ENCODE measurements around the gene CCDC40.

CCDC40 gene

GRCh38 chr17:79997011-79997660 is 39.3 kb upstream of the CCDC40 start:
- peak; percentile 31 to 59 for DNase-seq (ENCODE audit: extremely low read depth in 1 of 2, low read depth in 1 of 2)

GRCh38 chr17:80000136-80000535 is 36.3 kb upstream of the CCDC40 start:
- DNase-seq (ENCODE audit: extremely low read depth in 1 of 2, low read depth in 1 of 2), result no peak

DNA sequence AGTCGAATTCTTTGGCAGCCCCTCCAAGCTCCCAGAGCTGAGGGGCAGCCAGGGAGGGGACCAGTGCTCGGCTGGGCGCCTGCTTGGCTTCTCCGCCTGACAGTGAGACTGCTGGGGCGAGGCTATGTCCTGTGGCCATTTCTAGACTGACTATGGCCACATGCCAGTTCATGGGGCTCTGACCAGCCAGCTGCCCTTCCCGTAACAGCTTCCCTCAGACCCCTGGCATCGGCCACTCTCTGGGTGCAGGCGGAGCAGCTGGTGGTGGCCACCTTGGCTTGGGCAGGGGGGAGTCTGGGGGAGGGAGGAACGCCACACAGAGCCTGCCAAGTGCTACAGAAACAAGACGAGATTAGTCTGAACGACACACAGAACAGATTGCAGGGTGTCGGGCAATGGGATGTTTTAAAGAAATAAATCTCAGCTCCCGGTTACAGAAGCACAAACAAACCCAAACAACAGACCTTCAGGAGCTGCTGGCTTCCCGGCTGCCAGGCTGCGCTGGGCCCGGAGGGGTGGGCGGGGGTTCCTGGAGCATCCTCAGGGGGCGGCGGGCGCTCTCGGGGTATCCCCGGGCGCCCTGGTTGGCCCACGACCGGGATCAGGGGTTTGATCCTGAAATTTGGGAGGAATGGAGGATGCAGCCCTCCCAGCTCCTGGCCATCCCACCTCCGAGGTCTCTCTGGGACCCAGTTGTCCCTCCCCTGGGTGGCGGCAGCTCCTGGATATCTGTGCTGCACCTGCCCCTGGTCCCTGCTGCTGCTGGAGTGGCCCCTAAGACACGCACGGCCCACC is 35.3 kb upstream of the CCDC40 start:
- no peak for DNase-seq (ENCODE audit: extremely low read depth in 1 of 2, low read depth in 1 of 2)

GRCh38 chr17:80002070-80002641 is 34.3 kb upstream of the CCDC40 start:
- DNase-seq (ENCODE audit: extremely low read depth in 1 of 2, low read depth in 1 of 2), result no peak

DNA sequence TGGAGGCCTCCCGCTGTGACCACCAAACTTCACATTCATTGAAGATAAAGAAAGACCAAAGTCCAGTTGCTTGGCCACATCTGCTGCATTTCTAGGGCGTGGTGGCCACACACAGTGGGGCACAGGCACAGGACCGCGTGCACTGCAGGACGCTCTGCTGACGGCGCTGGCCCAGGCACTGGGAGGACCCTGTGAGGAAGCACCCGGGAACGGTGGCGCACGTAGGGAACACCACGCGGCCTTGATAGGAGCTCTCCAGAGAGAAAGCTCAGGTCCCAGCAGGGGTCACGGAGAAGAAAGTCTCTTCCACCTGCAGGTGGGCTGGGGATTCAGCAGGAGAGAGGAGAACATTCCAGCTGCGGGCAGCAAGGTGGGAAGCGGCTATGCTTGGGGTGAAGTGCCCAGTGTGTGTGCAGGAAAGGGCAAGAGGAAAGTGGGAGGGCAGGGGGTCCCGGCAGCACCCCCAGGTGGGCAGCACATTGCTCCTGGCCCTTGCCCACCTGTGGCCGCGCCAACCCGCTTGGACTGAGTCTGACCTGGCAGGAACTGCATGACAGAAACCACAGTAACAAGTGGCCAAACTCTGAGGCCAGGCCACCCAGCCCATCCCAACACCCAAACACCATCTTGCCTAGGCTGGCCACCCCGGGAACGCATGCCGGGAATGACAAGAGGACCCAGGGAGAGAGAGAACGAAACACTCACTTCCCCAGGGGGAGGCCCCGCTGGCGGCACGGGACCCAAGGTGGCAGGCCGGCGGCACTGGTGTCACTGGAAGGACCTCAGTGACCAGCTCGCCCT is 33.6 kb upstream of the CCDC40 start:
- DNase-seq (ENCODE audit: extremely low read depth in 1 of 2, low read depth in 1 of 2), result no peak

- no peak for DNase-seq (ENCODE audit: extremely low read depth in 1 of 2, low read depth in 1 of 2)
Observed at GRCh38 chr17:80003969-80004368, 32.5 kb upstream of the CCDC40 start.

DNA sequence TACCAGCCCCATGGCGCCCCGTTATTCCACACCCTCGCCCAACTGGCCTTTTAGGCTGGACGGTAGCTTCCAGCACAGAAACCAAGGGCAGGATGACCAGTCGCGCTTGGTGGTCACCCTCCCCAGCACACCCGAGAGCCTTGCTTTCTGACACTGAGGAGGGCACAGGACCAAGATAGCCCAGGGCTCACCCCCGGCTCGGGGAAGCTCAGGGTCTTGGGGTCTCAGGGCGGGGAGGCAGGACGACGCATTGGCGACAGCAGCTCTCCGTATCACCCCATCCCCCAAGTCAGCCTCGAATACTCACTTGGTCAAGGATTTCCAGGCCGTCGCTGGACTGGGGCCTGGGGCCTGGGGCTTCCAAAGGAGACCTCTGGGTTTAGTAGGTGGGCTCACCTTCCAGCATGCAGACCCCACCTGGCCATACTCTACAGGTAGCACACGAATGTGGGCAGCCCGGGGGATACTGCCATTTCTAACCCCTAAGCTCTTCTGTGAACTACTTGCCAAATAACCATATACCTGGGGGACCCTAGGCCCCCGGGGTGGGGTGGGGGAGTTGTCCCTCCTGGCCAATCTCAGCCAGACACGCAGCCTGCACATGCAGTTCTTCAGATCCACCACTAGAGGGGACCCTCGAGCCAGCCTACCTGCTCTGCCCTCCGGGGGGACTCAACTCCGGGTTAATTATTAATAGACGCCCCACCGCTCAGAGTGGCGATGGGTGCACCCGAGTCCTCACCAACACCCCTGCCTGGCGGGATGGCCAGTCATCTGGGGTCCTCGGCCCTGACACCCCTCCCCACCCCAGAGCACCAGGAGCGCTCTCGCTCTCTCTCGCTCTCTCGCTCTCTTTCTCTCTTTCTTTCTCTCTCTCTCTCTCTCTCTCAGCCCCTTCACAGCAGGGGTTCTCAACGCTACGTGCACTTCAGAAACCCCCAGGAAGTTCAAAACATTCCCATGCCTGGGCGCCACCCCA is 30.8 kb upstream of the CCDC40 start:
- peak in 1 of 2 donors; percentile 33 for DNase-seq (ENCODE audit: extremely low read depth in 1 of 2, low read depth in 1 of 2)

GRCh38 chr17:80006339-80006720 is 30.1 kb upstream of the CCDC40 start:
- DNase-seq (ENCODE audit: extremely low read depth in 1 of 2, low read depth in 1 of 2), result no peak

DNA sequence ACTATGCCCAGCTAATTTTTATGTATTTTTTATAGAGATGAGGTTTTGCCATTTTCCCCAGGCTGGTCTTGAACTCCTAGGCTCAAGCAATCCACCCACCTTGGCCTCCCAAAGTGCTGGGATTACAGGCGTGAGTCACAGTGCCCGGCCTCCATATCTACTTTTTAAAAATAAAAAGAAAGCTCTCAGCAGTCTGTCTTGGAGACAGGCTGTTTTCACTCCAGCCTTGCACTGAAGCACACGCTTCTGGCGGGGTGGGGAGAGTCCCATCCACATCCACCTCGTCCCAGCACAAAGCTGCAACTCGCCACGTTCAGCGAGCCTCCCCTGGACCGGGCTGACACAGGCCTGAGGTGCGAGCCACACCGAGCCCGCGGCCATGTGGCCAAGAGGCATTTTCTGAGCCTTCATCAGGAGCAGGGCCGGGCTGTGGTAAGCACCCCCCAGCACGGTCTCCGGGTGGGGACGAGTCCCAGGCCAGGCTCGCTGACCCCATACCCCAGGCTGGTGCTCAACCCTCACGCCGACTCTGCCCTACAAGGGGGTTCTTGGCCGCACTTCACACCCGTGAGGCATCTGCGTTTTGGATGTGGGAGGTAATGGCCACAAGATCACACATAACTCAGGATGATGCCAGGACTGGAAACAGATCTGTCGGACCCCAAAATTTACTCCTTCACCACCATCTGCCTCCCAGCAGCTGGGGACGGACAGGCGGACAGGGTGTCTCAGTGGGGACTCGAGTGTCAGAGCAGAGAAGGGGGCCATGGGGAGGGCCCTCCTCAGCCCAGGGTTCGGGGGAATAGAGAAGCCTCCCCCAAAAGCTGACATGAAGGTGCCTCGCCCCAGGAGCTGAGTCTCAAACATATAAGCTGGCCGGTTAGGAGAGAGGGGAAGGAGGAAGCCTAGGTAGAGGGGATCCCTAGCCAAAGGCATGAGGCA is 29.4 kb upstream of the CCDC40 start:
- DNase-seq (ENCODE audit: extremely low read depth in 1 of 2, low read depth in 1 of 2), result no peak

- DNase-seq (ENCODE audit: extremely low read depth in 1 of 2, low read depth in 1 of 2), result no peak
Observed at GRCh38 chr17:80007939-80008338, 28.5 kb upstream of the CCDC40 start.

- DNase-seq (ENCODE audit: extremely low read depth in 1 of 2, low read depth in 1 of 2), result peak; percentile 56 to 75
Observed at GRCh38 chr17:80008383-80008840, 28.0 kb upstream of the CCDC40 start.

DNA sequence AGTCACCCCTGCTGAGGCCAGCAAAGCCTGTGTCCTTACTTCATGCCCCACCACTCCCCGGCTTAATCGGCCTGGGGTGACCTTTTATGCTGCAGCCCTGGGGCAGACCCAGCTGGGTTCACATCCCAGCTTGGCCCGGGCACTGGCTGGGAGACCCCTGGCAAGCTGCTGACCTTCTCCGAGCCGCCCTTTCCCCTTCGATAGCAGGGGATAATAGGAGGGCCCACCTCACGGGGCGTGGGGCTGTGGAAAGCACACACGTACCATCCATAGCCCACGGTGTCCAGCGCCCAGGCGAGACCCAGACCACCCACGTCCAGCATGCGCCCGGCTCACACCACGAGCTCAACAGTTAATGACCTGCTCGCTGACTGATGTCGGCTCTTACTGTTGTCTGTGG is 27.6 kb upstream of the CCDC40 start:
- no peak for DNase-seq (ENCODE audit: extremely low read depth in 1 of 2, low read depth in 1 of 2)

- no peak for DNase-seq (ENCODE audit: extremely low read depth in 1 of 2, low read depth in 1 of 2)
Observed at GRCh38 chr17:80009391-80010282, 26.8 kb upstream of the CCDC40 start.

DNA sequence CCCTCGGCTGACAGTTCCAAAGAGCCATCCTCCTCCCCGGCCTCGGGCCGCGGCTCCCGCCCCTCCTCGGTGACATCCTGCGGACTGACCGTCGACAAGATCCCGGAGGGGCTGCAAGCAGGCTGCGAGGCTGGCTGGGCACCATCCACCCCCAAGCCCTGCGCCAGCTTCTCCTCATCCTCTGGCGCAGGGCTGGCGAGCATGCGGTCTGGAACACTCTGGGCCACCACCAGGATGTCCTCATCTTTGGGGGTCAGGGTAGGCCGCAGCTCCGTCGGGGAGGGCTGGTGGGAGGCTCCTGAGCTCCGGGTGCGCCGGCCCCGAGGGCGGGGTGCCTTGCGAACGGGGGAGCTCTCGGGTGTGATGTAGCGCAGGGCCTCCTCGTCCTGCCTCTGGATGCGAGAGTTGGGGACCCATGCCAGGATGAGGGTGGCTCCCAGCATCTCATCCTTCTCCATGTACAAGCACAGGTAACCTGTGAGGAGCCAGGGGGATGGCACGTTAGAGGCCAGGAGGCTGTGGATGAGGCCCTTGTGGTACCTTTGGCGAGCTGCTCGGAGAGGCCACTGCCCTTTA is 26.1 kb upstream of the CCDC40 start:
- DNase-seq (ENCODE audit: extremely low read depth in 1 of 2, low read depth in 1 of 2), result no peak

DNA sequence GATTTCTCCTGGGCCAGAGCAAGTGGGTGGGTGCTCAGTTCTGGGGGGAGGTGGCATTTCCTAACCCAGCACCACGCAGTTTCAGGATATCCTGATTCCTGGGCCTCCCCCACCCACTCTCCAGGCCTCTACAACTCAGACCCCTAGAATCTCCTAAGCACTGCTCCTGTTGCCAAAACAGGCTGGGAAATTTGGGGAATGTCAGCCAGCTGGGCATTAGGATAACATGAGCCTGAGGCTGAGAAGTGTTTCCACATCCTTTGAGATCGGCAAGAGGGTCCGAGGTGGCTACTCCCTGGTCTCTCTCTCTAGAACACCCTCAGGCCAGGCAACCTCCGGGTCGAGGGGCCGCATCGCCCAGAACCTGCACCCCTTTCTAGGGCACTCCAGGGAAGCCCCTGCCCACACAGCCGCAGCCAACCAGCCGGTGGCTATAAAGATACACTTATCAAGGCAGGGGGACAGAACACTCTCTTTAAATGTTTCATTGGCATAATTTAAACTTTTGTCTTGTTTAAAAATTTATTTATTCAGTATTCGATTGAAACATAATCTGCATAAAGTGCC is 24.4 kb upstream of the CCDC40 start:
- no peak for DNase-seq (ENCODE audit: extremely low read depth in 1 of 2, low read depth in 1 of 2)

GRCh38 chr17:80012765-80013741 is 23.4 kb upstream of the CCDC40 start:
- no peak for DNase-seq (ENCODE audit: extremely low read depth in 1 of 2, low read depth in 1 of 2)
